SKM-1 treated with dmso at 0.1 percent for 144 hours (cell line): ENCODE measurements around the gene UFSP1.
"Not testable (repeated sequence)": the region's sequence is repeated elsewhere in the genome, so short reads cannot be mapped to it uniquely, and the experiment has no call there.

ENCODE experiments used
- DNase-seq: peaks from one replicate; lab custom pipeline; 2025; ENCODE audit not compliant: unreplicated experiment; lab: John Stamatoyannopoulos, UW

The UFSP1 gene

GRCh38 chr7:100860702-100861615 is 28.6 kb downstream of the UFSP1 start:
- DNase-seq, result no peak

- no peak for DNase-seq
Measured at GRCh38 chr7:100859856-100860255, 29.7 kb downstream of the UFSP1 start.

DNA sequence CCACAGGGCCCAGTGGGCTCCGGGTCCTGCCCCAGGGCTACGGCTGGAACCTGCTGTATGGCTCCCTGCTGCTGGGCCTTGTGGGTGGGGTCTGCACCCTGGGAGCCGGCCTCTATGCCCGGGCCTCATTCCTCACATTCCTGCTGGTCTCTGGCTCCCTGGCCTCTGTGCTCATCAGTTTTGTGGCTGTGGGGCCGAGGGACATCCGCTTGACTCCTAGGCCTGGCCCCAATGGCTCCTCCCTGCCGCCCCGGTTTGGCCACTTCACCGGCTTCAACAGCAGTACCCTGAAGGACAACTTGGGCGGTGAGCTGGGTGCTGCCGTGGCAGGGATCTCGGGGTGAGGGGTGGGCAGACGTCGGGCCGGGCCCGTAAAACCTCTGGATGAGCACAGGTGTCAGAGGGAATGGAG is 32.6 kb downstream of the UFSP1 start:
- no peak for DNase-seq

GRCh38 chr7:100855515-100855914 is 34.0 kb downstream of the UFSP1 start:
- no peak for DNase-seq

GRCh38 chr7:100854899-100855298 is 34.6 kb downstream of the UFSP1 start:
- not testable (repeated sequence) for DNase-seq

GRCh38 chr7:100854146-100854895 is 35.2 kb downstream of the UFSP1 start:
- DNase-seq, result no peak

- DNase-seq, result peak; percentile 85
Measured at GRCh38 chr7:100852048-100852872, 37.3 kb downstream of the UFSP1 start, which contains the start of gene SLC12A9. Gene SLC12A9, plus strand, starts transcription at chr7:100852713. Its CDS starts 1,485 bp downstream, at chr7:100854198.

DNA sequence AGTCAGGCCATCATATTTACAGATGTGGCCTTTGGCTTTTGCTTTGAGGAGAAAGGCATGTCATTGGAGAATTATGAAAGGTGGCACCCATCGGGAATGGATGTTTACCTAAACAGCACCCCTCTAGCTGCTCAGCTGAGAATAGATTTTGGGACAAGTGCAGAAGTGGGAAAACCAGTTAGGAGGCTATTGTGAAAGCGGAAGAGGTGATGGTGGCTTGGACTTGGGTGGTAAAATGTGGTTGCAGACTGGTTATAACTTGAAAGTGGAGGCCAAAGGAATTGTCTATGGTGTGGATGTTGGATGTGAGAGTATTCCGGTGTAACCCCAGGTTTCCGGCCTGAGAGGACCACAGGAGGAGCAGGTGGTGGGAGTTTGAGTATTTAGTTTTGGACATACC is 42.2 kb downstream of the UFSP1 start:
- no peak for DNase-seq

GRCh38 chr7:100840470-100841100 is 48.9 kb downstream of the UFSP1 start:
- DNase-seq, result no peak

DNA sequence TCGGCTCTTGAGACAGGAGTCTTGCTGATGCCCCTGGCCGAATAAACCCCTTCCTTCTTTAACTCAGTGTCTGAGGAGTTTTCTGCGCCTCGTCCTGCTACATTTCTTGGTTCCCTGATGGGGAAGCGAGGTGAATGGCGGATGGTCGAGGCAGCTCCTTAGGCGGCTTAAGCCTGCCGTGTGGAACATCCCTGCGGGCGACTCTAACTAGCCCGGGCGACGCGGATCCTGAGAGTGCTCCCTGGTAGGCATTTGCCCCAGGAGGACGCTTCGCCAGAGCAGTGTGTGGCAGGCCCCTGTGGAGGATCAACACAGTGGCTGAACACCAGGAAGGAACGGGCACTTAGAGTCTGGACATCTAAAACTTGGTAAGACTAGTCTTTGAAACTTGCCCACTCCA is 50.2 kb downstream of the UFSP1 start:
- no peak for DNase-seq
